A673 (cell line): ENCODE results near the gene RC3H2.
"Not testable (repeated sequence)": the region's sequence is repeated elsewhere in the genome, so short reads cannot be mapped to it uniquely, and the experiment has no call there.

Experiments
- CTCF ChIP-seq: fragments of 300-800, 200-600 bp; sonication (generic); conservative IDR thresholded peaks from 2 replicates; pipeline ENCODE4 v1.5.1; 2017; ENCODE audit warnings: low read depth, mild to moderate bottlenecking, antibody characterized with exemption, low read length, moderate library complexity, mixed read lengths
- EZH2 ChIP-seq: fragments of 200-600 bp; sonication (generic); IDR thresholded peaks from 2 replicates; pipeline ENCODE4 v1.6.1; 2017; ENCODE audit warnings: borderline replicate concordance, low read depth, mild to moderate bottlenecking, mixed read lengths, antibody characterized with exemption, low read length; ENCODE audit not compliant: poor library complexity, severe bottlenecking

GRCh38 chr9:122828965-122829284 lies 76.2 kb downstream of the RC3H2 start:
- TF ChIP-seq CTCF, EZH2: not testable (repeated sequence)
